GM19351 (cell line): ENCODE data around the gene GPR157.
"Not testable (repeated sequence)": the region's sequence is repeated elsewhere in the genome, so short reads cannot be mapped to it uniquely, and the experiment has no call there.

Source experiments
- ATAC-seq: cut with Tn5 transposase; IDR thresholded peaks from one replicate; pipeline ENCODE4 v1.9.1; 2021; ENCODE audit warnings: mild to moderate bottlenecking, moderate library complexity; ENCODE audit not compliant: unreplicated experiment

GPR157 gene

GRCh38 chr1:9149151-9149550 is 20.2 kb upstream of the GPR157 start:
- ATAC-seq, result no peak

- ATAC-seq, result no peak
These were observed 17.3 kb upstream of the GPR157 start for GRCh38 chr1:9146156-9146555.

- ATAC-seq, result no peak
These were observed 16.8 kb upstream of the GPR157 start for GRCh38 chr1:9145714-9146113.

GRCh38 chr1:9145021-9145668 is 16.2 kb upstream of the GPR157 start:
- ATAC-seq, result no peak

GRCh38 chr1:9144494-9144893 is 15.6 kb upstream of the GPR157 start:
- not testable (repeated sequence) for ATAC-seq

GRCh38 chr1:9143250-9143649 is 14.3 kb upstream of the GPR157 start:
- ATAC-seq, result no peak

- ATAC-seq, result no peak
These were observed 11.0 kb upstream of the GPR157 start for GRCh38 chr1:9139930-9140329.

- ATAC-seq, result no peak
These were observed 8.0 kb upstream of the GPR157 start for GRCh38 chr1:9136932-9137331.

- ATAC-seq, result no peak
These were observed 6.4 kb upstream of the GPR157 start for GRCh38 chr1:9135073-9135836.

GRCh38 chr1:9133870-9134585 is 5.1 kb upstream of the GPR157 start:
- ATAC-seq, result no peak

GRCh38 chr1:9129266-9130041 is 552 bp upstream of the GPR157 start:
- ATAC-seq, result peak; percentile 70

- no peak for ATAC-seq
These were observed 759 bp downstream of the GPR157 start for GRCh38 chr1:9128166-9128519.

- ATAC-seq, result no peak
These were observed 1.3 kb downstream of the GPR157 start for GRCh38 chr1:9127395-9128165.

- ATAC-seq, result no peak
These were observed 2.4 kb downstream of the GPR157 start for GRCh38 chr1:9126511-9126910.

- not testable (repeated sequence) for ATAC-seq
These were observed 3.1 kb downstream of the GPR157 start for GRCh38 chr1:9125847-9126246.

- ATAC-seq, result no peak
These were observed 3.6 kb downstream of the GPR157 start for GRCh38 chr1:9125325-9125724.

GRCh38 chr1:9124389-9124788 is 4.5 kb downstream of the GPR157 start:
- ATAC-seq, result not testable (repeated sequence)

GRCh38 chr1:9123665-9124064 is 5.2 kb downstream of the GPR157 start:
- ATAC-seq, result not testable (repeated sequence)

- peak; percentile 83 for ATAC-seq
These were observed 7.1 kb downstream of the GPR157 start for GRCh38 chr1:9121496-9122409.
